Ascending aorta (tissue), 2 donors: ENCODE measurements around the gene ABCA12. TPM values are rescaled to one million over a fixed set of nuclear protein-coding genes. Genes with fewer than 3 reads are reported as not detected.

ENCODE experiments used
- DNase-seq, 2 donors: peaks; one replicate each; pipeline ENCODE4 v3.0.0-alpha.2; 2019; ENCODE audit warnings: low spot score in 2 of 2
- H3K27ac ChIP-seq, 2 donors: fragments of 200-600 bp; sonication (generic); one replicate each; pipeline ENCODE4 v1.5.1; 2016 to 2017; ENCODE audit warnings: mild to moderate bottlenecking in 1 of 2
- H3K27me3 ChIP-seq: fragments of 200-600 bp; sonication (generic); one replicate; pipeline ENCODE4 v1.5.1; 2017
- H3K36me3 ChIP-seq, 2 donors: fragments of 200-600 bp; sonication (generic); one replicate each; pipeline ENCODE4 v1.5.1; 2016
- H3K4me1 ChIP-seq, 2 donors: fragments of 200-600 bp; sonication (generic); one replicate each; pipeline ENCODE4 v1.5.1; 2016 to 2017; ENCODE audit warnings: mild to moderate bottlenecking in 1 of 2
- H3K4me3 ChIP-seq, 2 donors: fragments of 200-600 bp; sonication (generic); one replicate each; pipeline ENCODE4 v1.5.1; 2016 to 2017; ENCODE audit warnings: mild to moderate bottlenecking in 1 of 2
- H3K9me3 ChIP-seq, 2 donors: fragments of 200-600 bp; sonication (generic); one replicate each; pipeline ENCODE4 v1.5.1; 2016
- intact Hi-C: fragments of 100-400 bp; cut with DNase I; formaldehyde crosslinking; loops from one replicate; pipeline ENCODE4 v1.15.1; 2023
- total RNA-seq: library from RNA; depleted of rRNA; stranded (reverse); fragments of >200 nt; gene quantifications from one replicate; pipeline ENCODE4 v1.1.0, GENCODE V29; 2016
- TF ChIP-seq, protein P1 (sequence below), 3 experiments: fragments of 200-600 bp in 2 of 3; fragments of 450-650 bp in 1 of 3; sonication (generic) in 2 of 3; IDR thresholded peaks; one replicate each; pipeline ENCODE4 v1.5.1; 2016 to 2019; ENCODE audit warnings: antibody characterized with exemption in 3 of 3, mild to moderate bottlenecking in 1 of 3, moderate library complexity in 1 of 3

Gene ABCA12
- total RNA-seq, 1 donor from 2014 or later = not detected

DNA sequence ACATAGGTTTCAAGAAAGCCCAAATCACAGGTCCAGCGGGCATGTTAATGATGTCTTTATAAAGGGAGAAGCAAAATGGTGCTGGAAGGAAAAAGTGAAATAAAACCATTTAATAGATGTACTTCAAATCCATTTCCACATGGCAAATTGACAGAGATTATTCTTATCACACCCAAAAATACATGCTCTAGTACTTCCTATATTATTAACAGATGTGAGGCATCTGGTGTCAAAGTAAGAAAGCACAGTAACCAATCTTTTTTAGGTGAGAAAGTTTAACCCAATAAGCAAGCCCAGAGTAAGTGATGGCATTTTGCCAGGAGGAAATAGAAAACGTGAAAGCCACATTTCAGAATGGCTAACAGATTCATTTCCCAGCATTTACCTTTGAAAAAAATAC, 128.0 kb downstream of the ABCA12 start:
- DNase-seq = no peak
- H3K4me1 ChIP-seq = no peaks in the 10 kb centered on the region
- H3K36me3 ChIP-seq = no peaks in the 10 kb centered on the region
- H3K27me3 ChIP-seq = no peaks in the 10 kb centered on the region
- H3K9me3 ChIP-seq = no peaks in the 10 kb centered on the region
- TF ChIP-seq, protein P1, sequence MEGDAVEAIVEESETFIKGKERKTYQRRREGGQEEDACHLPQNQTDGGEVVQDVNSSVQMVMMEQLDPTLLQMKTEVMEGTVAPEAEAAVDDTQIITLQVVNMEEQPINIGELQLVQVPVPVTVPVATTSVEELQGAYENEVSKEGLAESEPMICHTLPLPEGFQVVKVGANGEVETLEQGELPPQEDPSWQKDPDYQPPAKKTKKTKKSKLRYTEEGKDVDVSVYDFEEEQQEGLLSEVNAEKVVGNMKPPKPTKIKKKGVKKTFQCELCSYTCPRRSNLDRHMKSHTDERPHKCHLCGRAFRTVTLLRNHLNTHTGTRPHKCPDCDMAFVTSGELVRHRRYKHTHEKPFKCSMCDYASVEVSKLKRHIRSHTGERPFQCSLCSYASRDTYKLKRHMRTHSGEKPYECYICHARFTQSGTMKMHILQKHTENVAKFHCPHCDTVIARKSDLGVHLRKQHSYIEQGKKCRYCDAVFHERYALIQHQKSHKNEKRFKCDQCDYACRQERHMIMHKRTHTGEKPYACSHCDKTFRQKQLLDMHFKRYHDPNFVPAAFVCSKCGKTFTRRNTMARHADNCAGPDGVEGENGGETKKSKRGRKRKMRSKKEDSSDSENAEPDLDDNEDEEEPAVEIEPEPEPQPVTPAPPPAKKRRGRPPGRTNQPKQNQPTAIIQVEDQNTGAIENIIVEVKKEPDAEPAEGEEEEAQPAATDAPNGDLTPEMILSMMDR (IDR thresholded peaks at IDR 0.05) = no peak
- no peak overlapping the region for H3K27ac ChIP-seq
- intact Hi-C loops = no loop called here
- H3K4me3 ChIP-seq = no peak overlapping the region

DNA sequence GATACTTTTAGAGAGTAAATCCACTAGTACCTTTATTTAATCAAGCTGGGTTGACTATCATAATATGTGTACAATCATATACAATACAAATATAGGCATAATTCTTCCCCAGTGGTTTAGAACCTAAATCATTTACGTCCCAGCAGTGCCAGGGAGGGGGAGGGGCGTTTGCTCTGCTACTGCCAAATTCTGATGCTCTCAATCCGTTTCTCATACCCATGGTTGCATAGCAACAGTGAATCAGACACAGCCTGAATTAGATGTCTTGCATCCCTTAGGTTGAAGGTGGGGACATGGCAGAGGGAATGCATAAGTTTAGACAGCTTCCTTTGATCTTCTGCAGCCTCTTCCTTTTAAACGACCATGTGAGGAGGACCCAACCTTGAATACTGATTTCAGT, 135.4 kb downstream of the ABCA12 start:
- Histone ChIP-seq H3K27me3 (no peaks in the 10 kb centered on the region), H3K36me3 (no peaks in the 10 kb centered on the region), H3K27ac (no peak overlapping the region), H3K4me3 (no peak overlapping the region), H3K4me1 (no peaks in the 10 kb centered on the region), H3K9me3 (no peaks in the 10 kb centered on the region)
- DNase-seq = no peak
- intact Hi-C loops = no loop called here
- TF ChIP-seq, protein P1 (IDR thresholded peaks at IDR 0.05) = no peak

DNA sequence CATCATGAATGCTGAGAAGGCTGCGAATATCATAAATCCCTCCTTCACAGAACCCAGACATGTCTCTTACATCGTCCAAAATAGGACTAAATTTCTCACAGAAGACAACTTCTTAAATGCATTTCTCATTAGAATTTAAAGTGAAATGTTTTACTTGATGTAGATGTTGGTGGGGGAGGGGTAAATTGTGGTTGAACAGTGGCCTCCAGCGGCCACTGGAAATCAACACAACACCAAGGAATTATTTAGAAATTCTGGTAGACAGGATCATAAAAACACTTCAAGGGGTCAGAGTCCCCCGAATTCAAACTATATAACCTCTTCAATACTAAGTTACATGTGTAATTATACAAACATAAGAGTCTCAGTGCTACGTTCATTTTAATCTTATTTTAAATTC, 135.9 kb downstream of the ABCA12 start:
- Histone ChIP-seq H3K4me3 (no peak overlapping the region), H3K27ac (no peak overlapping the region), H3K36me3 (no peaks in the 10 kb centered on the region), H3K9me3 (no peaks in the 10 kb centered on the region), H3K27me3 (no peaks in the 10 kb centered on the region), H3K4me1 (no peaks in the 10 kb centered on the region)
- DNase-seq = no peak
- TF ChIP-seq, protein P1 (IDR thresholded peaks at IDR 0.05) = peak in 1 of 3 experiments; percentile 45
- intact Hi-C loops = no loop called here

DNA sequence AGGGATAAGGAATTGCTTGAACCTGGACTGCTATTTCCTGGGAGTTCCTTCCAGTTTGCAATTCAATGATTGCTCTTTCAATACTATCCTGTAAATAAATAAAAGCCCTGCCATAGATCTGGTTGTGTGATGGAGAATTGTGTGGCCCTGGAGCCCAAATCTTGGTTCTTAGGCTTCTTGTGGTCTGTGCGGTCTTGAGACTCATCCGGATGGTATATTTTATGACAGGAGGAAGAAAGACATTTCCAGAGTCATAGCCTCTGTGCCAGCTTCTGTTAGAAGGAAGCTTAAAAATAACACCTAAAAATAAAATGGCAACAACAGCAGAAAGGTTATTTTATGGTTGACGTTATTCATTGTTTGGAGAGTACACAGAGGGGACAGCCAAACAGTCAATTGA, 137.7 kb downstream of the ABCA12 start:
- intact Hi-C loops = no loop called here
- TF ChIP-seq, protein P1 (IDR thresholded peaks at IDR 0.05) = no peak
- H3K27ac ChIP-seq = no peak overlapping the region
- H3K36me3 ChIP-seq = no peaks in the 10 kb centered on the region
- no peaks in the 10 kb centered on the region for H3K9me3 ChIP-seq
- H3K4me3 ChIP-seq = no peak overlapping the region
- no peaks in the 10 kb centered on the region for H3K4me1 ChIP-seq
- H3K27me3 ChIP-seq = no peaks in the 10 kb centered on the region
- no peak for DNase-seq

DNA sequence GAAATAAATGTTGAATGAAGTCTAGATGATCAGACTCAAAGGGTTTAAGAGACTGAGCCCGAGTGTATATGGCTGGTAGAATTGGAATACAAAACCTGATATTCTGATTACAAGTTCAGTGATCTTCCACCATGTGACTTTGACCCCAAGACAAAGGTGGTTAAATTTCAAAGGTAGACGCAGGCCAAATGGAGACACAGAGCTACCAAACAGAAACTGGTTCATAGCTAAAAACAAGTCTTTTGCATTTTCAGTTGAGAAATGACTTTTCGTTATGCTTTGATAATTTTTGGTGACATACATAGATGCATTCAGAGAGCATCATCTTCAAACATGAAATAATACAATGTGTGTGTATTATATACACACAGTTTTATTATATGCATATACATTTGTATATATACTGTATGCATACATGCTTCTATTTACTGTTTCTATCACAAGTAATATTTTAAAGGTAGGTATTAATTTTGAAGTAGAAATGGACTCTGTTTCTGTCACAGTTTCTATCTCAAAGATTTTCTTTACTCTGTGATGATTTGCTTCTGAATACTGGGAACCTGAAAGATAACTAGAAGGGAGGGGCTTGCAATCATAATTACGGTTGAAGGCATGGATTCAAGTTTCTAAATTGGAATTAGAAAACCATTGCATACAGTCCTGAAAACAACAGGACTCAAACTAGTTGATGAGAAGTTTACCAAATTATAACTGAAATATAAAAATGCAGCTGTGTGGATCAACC, 142.3 kb downstream of the ABCA12 start:
- TF ChIP-seq, protein P1 (IDR thresholded peaks at IDR 0.05) = no peak
- no peak overlapping the region for H3K27ac ChIP-seq
- H3K4me3 ChIP-seq = no peak overlapping the region
- H3K36me3 ChIP-seq = no peaks in the 10 kb centered on the region
- H3K9me3 ChIP-seq = no peaks in the 10 kb centered on the region
- no peaks in the 10 kb centered on the region for H3K27me3 ChIP-seq
- no peaks in the 10 kb centered on the region for H3K4me1 ChIP-seq
- intact Hi-C loops = no loop called here
- no peak for DNase-seq
